ENCODE results near the gene UMODL1. TPM values are rescaled to one million over a fixed set of nuclear protein-coding genes. Genes with fewer than 3 reads are reported as not detected.

UMODL1 gene
- total and polyA plus RNA-seq, 8 donors, result 0.10 to 0.69 (median 0.48) TPM; not detected in 1

GRCh38 chr21:42109473-42109872 is 38.4 kb downstream of the UMODL1 start:
- no peak for ATAC-seq
- intact Hi-C loops (cut with DNase I), result loop anchor here in 1 of 2 donors (10.0 kb wide), 1 partner anchor 105 kb away; no protein-coding TSS in a partner anchor
- H3K27me3 ChIP-seq, result no peaks in the 10 kb centered on the region
- no peaks in the 10 kb centered on the region for H3K36me3 ChIP-seq
- no peaks in the 10 kb centered on the region for H3K9me3 ChIP-seq
- no peak for TF ChIP-seq CTCF (IDR thresholded peaks at IDR 0.05)
- no peak overlapping the region for H3K27ac ChIP-seq
- H3K4me1 ChIP-seq, result peaks cover 0 to 5% of the 10 kb centered on the region in 2 donors
- no peak overlapping the region for H3K4me3 ChIP-seq
- DNase-seq, result peak in 1 of 4 donors; percentile 65

- H3K9me3 ChIP-seq, result no peaks in the 10 kb centered on the region
- DNase-seq (peak in 1 of 4 donors; percentile 49), ATAC-seq (no peak)
- no peak for TF ChIP-seq CTCF (IDR thresholded peaks at IDR 0.05)
- H3K4me3 ChIP-seq, result no peak overlapping the region
- no peaks in the 10 kb centered on the region for H3K36me3 ChIP-seq
- no peak overlapping the region for H3K27ac ChIP-seq
- intact Hi-C loops (cut with DNase I), result loop anchor here in 1 of 2 donors (10.0 kb wide), 1 partner anchor 105 kb away; no protein-coding TSS in a partner anchor
- no peaks in the 10 kb centered on the region for H3K27me3 ChIP-seq
- H3K4me1 ChIP-seq, result peaks cover 0 to 5% of the 10 kb centered on the region in 2 donors
These were observed 38.9 kb downstream of the UMODL1 start for GRCh38 chr21:42109873-42110525.

- H3K9me3 ChIP-seq, result no peaks in the 10 kb centered on the region
- no peak overlapping the region for H3K27ac ChIP-seq
- intact Hi-C loops (cut with DNase I), result no loop called here
These were observed 39.8 kb downstream of the UMODL1 start for GRCh38 chr21:42110691-42111469.

GRCh38 chr21:42111470-42111743 is 40.3 kb downstream of the UMODL1 start:
- intact Hi-C loops (cut with DNase I), result no loop called here
- Histone ChIP-seq H3K4me3 (no peak overlapping the region), H3K9me3 (no peaks in the 10 kb centered on the region), H3K4me1 (peaks cover 0 to 5% of the 10 kb centered on the region in 2 donors), H3K27me3 (no peaks in the 10 kb centered on the region), H3K36me3 (no peaks in the 10 kb centered on the region), H3K27ac (no peak overlapping the region)
- no peak for DNase-seq
- ATAC-seq, result no peak
- TF ChIP-seq CTCF (IDR thresholded peaks at IDR 0.05), result no peak

More at GRCh38 chr21:42110691-42111469, 39.8 kb downstream of the UMODL1 start:
- no peak for TF ChIP-seq CTCF (IDR thresholded peaks at IDR 0.05)
- Histone ChIP-seq H3K4me3 (no peak overlapping the region), H3K27me3 (no peaks in the 10 kb centered on the region), H3K4me1 (peaks cover 0 to 5% of the 10 kb centered on the region in 2 donors), H3K36me3 (no peaks in the 10 kb centered on the region)
- peak in 1 of 4 donors; percentile 73 for DNase-seq
- no peak for ATAC-seq

GRCh38 chr21:42111811-42112210 is 40.7 kb downstream of the UMODL1 start:
- Histone ChIP-seq H3K27ac (no peak overlapping the region), H3K36me3 (no peaks in the 10 kb centered on the region), H3K4me3 (no peak overlapping the region), H3K4me1 (peaks cover 0 to 5% of the 10 kb centered on the region in 2 donors), H3K27me3 (no peaks in the 10 kb centered on the region), H3K9me3 (no peaks in the 10 kb centered on the region)
- TF ChIP-seq CTCF (IDR thresholded peaks at IDR 0.05), result no peak
- intact Hi-C loops (cut with DNase I), result no loop called here
- peak in 1 of 4 donors; percentile 54 for DNase-seq
- ATAC-seq, result no peak
